Stimulated activated CD4-positive, alpha-beta T cell treated with anti-CD3 and anti-CD28 coated beads, Interleukin-15, amount 100 ng/mL, for 48 hours (primary cell): ENCODE results near the gene GALNT5.
"Not testable (repeated sequence)": the region's sequence is repeated elsewhere in the genome, so short reads cannot be mapped to it uniquely, and the experiment has no call there.

Experiments
- DNase-seq, 2 donors: peaks; one replicate each; pipeline ENCODE4 v3.0.0-alpha.2; 2020; ENCODE audit warnings: low read depth in 2 of 2

Gene GALNT5

GRCh38 chr2:157327621-157328500 is 70.4 kb downstream of the GALNT5 start:
- DNase-seq, result peak; percentile 81 to 84

- DNase-seq, result no peak
Observed at GRCh38 chr2:157329524-157329923, 72.0 kb downstream of the GALNT5 start.

GRCh38 chr2:157333304-157334047 is 76.0 kb downstream of the GALNT5 start:
- DNase-seq, result no peak

DNA sequence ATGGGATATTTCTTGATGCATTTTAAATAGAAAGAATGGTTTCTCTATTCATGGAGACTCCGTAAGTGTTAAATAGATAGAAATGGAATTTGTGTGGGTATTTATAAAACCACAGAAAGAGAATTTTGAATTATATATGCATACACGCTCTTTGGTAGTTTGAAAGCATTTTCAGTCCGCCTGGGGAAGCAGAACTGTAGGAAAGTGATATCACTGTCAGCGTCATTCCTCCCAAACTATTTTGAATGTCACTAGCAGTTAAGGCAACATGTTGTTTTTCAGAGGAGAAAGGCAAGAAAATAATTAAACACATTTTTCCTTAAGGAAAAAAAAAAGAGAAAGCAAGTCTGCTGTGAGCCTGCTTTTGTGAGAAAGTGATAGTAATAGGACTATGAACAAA is 76.8 kb downstream of the GALNT5 start:
- no peak for DNase-seq

- DNase-seq, result no peak
Observed at GRCh38 chr2:157334797-157335196, 77.3 kb downstream of the GALNT5 start.

GRCh38 chr2:157336137-157337010 is 78.9 kb downstream of the GALNT5 start:
- no peak for DNase-seq

DNA sequence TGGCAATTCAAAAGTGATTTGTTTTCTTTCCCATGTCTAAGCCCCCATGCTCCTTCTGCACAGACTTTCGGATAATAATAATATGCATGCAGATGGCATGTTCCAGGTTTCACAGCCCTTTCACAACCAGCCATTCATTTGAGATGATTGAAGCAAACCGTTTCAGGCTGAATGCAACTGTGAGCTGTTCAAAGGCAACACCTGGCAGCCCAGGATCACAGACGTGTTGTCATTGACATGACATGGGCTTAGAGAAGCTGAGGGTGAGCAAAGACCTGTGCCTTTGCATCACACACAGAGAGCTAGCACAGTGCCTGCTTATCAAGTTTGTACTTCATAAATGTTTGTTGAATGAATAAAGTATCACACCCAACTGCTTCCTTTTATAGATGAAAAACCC is 80.5 kb downstream of the GALNT5 start:
- no peak for DNase-seq

DNA sequence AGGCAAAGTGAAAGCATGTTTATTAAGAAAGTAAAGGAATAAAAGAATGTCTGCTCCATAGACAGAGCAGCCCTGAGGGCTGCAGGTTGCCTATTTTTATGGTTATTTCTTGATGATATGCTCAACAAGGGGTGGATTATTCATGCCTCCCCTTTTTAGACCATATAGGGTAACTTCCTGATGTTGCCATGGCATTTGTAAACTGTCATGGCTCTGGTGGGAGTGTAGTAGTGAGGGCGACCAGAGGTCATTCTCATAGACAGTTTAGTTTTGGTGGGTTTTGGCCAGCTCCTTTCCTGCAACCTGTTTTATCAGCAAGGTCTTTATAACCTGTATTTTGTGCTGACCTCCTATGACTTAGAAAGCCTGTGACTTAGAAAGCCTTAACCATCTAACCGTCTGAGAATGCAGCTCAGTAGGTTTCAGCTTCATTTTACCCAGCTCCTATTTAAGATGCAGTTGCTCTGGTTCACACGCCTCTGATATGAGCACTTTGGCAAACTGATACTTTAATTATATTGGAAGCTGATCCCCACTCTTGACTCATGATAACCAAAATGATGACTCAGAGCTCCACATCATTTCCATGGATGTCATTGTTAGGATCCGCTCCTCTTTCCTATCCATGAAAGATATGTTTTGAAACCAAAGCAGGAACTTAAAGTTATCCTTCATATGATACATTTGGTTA is 82.6 kb downstream of the GALNT5 start:
- no peak for DNase-seq

DNA sequence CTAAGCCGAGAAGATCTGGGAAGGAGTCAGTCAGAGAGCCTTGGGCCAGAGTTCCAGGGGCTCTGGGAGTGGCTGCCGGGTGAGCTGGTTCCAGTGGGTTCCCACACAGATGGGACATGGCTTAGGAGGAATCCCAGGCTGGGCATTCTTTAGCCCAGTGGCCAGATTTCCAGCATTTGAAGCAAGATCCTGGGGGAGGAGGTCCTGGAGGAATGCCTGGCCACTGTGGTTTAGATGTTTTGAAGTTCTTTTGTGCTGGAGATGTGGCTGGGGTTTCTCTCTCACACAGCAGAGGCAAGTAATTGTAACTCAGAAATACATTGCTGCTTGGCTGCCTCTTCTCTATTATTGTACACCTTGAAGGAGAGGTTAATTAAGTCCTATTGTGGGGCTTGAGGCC is 83.9 kb downstream of the GALNT5 start:
- DNase-seq, result not testable (repeated sequence)

DNA sequence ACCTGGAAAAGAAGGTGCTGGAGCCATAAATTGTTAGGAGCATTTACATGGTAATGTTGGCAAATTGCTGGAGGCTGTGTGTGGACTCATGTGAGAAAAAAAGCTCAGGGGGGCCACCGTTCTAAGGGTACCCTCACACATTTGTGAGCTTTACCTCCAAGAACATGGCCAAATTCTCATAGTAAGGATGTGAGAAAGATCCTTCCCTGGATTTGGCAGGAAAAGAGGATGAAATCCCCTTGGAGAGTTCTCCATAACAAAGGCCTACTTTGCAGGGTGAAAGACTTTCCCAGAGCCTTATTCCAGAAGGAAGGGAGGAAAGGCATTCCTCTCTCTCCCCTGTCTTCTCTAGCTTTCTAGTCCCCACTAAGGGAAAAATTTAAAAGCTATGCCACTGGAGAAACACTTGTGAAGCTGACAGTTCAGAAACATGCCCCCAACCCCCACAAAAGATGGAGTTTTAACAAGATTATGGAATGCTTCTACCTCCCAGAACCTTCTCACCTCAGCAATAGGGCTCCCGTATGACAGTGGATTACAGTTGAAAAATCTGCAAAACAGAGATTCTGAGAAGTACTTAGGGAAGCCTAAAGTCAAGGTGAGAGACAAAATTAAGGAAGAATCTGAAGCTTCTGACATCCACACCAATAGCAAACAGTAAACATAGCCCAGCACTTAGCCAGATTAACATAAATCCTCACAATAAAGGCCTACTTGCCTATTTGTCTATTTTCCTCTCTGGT is 88.3 kb downstream of the GALNT5 start:
- no peak for DNase-seq

GRCh38 chr2:157348291-157348921 is 90.9 kb downstream of the GALNT5 start:
- no peak for DNase-seq

GRCh38 chr2:157349949-157350515 is 92.5 kb downstream of the GALNT5 start:
- DNase-seq, result no peak

DNA sequence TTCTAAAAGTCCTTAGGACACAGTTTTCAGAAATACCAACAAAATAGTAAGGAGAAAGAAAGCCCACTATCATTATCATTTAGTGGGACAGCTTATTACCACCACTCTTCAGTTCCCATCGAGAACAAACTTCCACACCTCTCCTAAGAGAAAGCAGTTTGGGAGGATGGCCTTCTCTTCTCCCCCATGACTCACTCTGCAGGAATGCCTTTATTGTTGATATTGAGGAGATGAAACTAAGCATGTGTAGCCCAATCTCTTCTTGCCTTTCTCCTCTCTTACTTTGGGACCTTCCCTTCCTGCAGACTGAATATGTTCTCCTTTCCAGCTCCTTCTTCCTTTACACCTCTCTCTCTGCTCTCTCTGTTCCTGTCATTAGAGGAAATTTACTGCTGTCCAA is 98.1 kb downstream of the GALNT5 start:
- DNase-seq, result no peak

DNA sequence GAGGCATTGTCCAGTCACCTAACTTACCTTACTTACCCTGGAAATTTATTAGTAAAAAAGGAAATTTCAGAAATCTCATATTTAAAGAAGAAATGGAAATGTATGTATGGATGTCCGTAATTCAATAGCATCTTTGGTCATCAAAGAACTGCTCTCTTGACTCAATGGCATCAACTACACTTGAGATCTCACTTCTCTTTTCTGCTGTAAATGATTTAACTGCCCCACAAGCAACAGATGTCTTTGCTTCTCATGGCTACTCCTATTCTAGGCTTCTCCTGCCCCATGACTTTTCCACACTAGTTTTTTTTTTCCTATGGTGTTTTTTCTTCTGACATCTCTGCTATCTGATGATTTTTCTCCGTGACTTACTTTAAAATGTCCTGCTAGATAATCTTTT is 102.1 kb downstream of the GALNT5 start:
- no peak for DNase-seq

- DNase-seq, result no peak
Observed at GRCh38 chr2:157361526-157361925, 104.0 kb downstream of the GALNT5 start.

GRCh38 chr2:157362627-157363026 is 105.1 kb downstream of the GALNT5 start:
- no peak for DNase-seq

DNA sequence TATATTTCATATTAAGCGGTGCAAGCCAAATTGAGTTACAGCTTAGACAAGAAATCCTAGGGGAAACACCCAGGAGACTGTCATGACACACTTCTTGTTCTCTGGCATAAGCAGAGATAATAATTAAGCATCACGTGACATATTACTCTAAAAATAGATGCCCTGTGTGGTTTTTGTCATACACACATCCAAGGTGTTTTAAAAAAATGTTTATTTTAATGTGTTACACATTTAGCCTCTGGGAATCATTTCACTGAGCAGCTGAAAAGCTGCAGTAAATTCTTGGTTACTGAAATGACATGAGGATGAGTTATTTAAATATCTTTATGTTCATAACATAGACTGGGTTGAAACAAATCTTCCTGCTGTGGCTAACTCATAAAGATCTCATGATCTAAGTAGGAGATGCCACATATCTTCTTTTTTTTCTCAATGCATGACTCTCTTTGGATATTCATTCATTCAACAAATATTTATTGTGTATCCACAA is 106.2 kb downstream of the GALNT5 start:
- no peak for DNase-seq
